Hematopoietic multipotent progenitor cell treated with erythropoietin and hydrocortisone succinate and interleukin-3 and kit ligand, for 6 days (in vitro differentiated cells): ENCODE measurements around the gene KRTDAP.
"Not testable (repeated sequence)": the region's sequence is repeated elsewhere in the genome, so short reads cannot be mapped to it uniquely, and the experiment has no call there.

ENCODE experiments used
- DNase-seq: peaks from one replicate; pipeline ENCODE4 v3.0.0-alpha.2; 2015

The KRTDAP gene

GRCh38 chr19:35483089-35483488 is 7.2 kb downstream of the KRTDAP start:
- no peak for DNase-seq

- DNase-seq = no peak
Observed at GRCh38 chr19:35478794-35479677, 11.2 kb downstream of the KRTDAP start.

GRCh38 chr19:35476149-35476548 is 14.1 kb downstream of the KRTDAP start:
- peak; percentile 25 for DNase-seq

- not testable (repeated sequence) for DNase-seq
Observed at GRCh38 chr19:35474594-35474993, 15.7 kb downstream of the KRTDAP start.

GRCh38 chr19:35474104-35474503 is 16.2 kb downstream of the KRTDAP start:
- DNase-seq = no peak

GRCh38 chr19:35471946-35472345 is 18.3 kb downstream of the KRTDAP start:
- DNase-seq = no peak

- DNase-seq = not testable (repeated sequence)
Observed at GRCh38 chr19:35471075-35471474, 19.2 kb downstream of the KRTDAP start.

- DNase-seq = no peak
Observed at GRCh38 chr19:35470128-35470527, 20.1 kb downstream of the KRTDAP start.

GRCh38 chr19:35468637-35469036 is 21.6 kb downstream of the KRTDAP start:
- peak; percentile 80 for DNase-seq

- no peak for DNase-seq
Observed at GRCh38 chr19:35466259-35466658, 24.0 kb downstream of the KRTDAP start.

GRCh38 chr19:35462956-35463355 is 27.3 kb downstream of the KRTDAP start:
- DNase-seq = not testable (repeated sequence)

- DNase-seq = peak; percentile 60
Observed at GRCh38 chr19:35462476-35462953, 27.7 kb downstream of the KRTDAP start.

- not testable (repeated sequence) for DNase-seq
Observed at GRCh38 chr19:35461788-35462187, 28.5 kb downstream of the KRTDAP start.

- no peak for DNase-seq
Observed at GRCh38 chr19:35461060-35461459, 29.2 kb downstream of the KRTDAP start.

GRCh38 chr19:35460608-35461007 is 29.7 kb downstream of the KRTDAP start:
- DNase-seq = no peak

GRCh38 chr19:35459414-35460082 is 30.7 kb downstream of the KRTDAP start:
- no peak for DNase-seq

GRCh38 chr19:35458731-35459391 is 31.4 kb downstream of the KRTDAP start:
- DNase-seq = peak; percentile 32

- no peak for DNase-seq
Observed at GRCh38 chr19:35458192-35458591, 32.1 kb downstream of the KRTDAP start.

GRCh38 chr19:35457173-35457572 is 33.1 kb downstream of the KRTDAP start:
- no peak for DNase-seq

- DNase-seq = no peak
Observed at GRCh38 chr19:35455616-35456201, 34.6 kb downstream of the KRTDAP start.

GRCh38 chr19:35454663-35455062 is 35.6 kb downstream of the KRTDAP start:
- DNase-seq = no peak

- no peak for DNase-seq
Observed at GRCh38 chr19:35451338-35452096, 38.7 kb downstream of the KRTDAP start.
